NCI-H82 treated with DMSO at 0.1 percent for 48 hours (cell line): ENCODE data around the gene MEIOC.

Experiments used
- DNase-seq: peaks from one replicate; lab custom pipeline; 2025; ENCODE audit not compliant: unreplicated experiment; lab: John Stamatoyannopoulos, UW

The MEIOC gene

GRCh38 chr17:44707755-44708400 lies 51.6 kb downstream of the MEIOC start:
- no peak for DNase-seq

- peak; percentile 87 for DNase-seq
Observed at GRCh38 chr17:44708401-44709263, 52.4 kb downstream of the MEIOC start, which contains the start of gene DBF4B. Gene DBF4B (plus strand): TSS chr17:44708665. CDS start chr17:44708821, 156 bp downstream.

- no peak for DNase-seq
Observed at GRCh38 chr17:44719444-44719843, 63.2 kb downstream of the MEIOC start.

GRCh38 chr17:44722254-44722653 lies 66.0 kb downstream of the MEIOC start:
- no peak for DNase-seq
